Adrenal gland (tissue), 5 donors: ENCODE results near the gene PPAN.

Source experiments
- POLR2A ChIP-seq, 2 donors: fragments of 450-650 bp; IDR thresholded peaks; one replicate each; pipeline ENCODE4 v1.6.1; 2017; ENCODE audit warnings: antibody characterized with exemption in 2 of 2, mild to moderate bottlenecking in 2 of 2, moderate library complexity in 1 of 2
- TF ChIP-seq, protein P1 (sequence below), 6 experiments: fragments of 450-650 bp in 4 of 6; fragments of 200-600 bp in 2 of 6; sonication (generic) in 1 of 6; IDR thresholded peaks; 1 replicate in 5 of 6; 2 replicates in 1 of 6; pipeline versions ENCODE4 v1.5.1 to v1.8.0; 2016 to 2021; ENCODE audit warnings: antibody characterized with exemption in 6 of 6, mild to moderate bottlenecking in 2 of 6, moderate library complexity in 1 of 6
- donor health status: DM: no; HTN: no; CAD: no.

DNA sequence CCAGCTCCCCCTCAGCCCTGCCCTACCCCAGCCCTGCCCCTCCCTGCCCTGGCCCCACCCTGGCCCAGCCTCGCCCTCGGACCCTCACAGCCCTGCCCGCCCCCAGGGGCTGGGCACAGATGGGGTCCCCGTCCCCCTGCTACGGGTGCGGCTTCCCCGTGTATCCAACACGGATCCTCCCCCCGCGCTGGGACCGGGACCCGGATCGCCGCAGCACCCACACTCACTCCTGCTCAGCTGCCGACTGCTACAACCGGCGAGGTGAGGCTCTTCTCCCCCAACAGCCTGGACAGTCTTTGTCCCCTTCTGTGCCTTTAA is 14.8 kb upstream of the PPAN start:
- TF ChIP-seq, protein P1, sequence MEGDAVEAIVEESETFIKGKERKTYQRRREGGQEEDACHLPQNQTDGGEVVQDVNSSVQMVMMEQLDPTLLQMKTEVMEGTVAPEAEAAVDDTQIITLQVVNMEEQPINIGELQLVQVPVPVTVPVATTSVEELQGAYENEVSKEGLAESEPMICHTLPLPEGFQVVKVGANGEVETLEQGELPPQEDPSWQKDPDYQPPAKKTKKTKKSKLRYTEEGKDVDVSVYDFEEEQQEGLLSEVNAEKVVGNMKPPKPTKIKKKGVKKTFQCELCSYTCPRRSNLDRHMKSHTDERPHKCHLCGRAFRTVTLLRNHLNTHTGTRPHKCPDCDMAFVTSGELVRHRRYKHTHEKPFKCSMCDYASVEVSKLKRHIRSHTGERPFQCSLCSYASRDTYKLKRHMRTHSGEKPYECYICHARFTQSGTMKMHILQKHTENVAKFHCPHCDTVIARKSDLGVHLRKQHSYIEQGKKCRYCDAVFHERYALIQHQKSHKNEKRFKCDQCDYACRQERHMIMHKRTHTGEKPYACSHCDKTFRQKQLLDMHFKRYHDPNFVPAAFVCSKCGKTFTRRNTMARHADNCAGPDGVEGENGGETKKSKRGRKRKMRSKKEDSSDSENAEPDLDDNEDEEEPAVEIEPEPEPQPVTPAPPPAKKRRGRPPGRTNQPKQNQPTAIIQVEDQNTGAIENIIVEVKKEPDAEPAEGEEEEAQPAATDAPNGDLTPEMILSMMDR (IDR thresholded peaks at IDR 0.05) = no peak
- no peak for TF ChIP-seq POLR2A (IDR thresholded peaks at IDR 0.05)
